GM19023 (cell line): ENCODE results near the gene UGT2B7.
"Not testable (repeated sequence)": the region's sequence is repeated elsewhere in the genome, so short reads cannot be mapped to it uniquely, and the experiment has no call there.

Experiments used
- ATAC-seq: cut with Tn5 transposase; IDR thresholded peaks from one replicate; pipeline ENCODE4 v1.9.1; 2021; ENCODE audit warnings: mild to moderate bottlenecking, moderate library complexity; ENCODE audit not compliant: unreplicated experiment

UGT2B7 gene

GRCh38 chr4:69078852-69079251, 17.4 kb upstream of the UGT2B7 start:
- no peak for ATAC-seq

GRCh38 chr4:69088473-69088872, 7.8 kb upstream of the UGT2B7 start:
- ATAC-seq, result no peak

GRCh38 chr4:69089388-69089787, 6.9 kb upstream of the UGT2B7 start:
- ATAC-seq, result no peak

GRCh38 chr4:69092190-69092589, 4.1 kb upstream of the UGT2B7 start:
- no peak for ATAC-seq

GRCh38 chr4:69092980-69093568, 3.2 kb upstream of the UGT2B7 start:
- ATAC-seq, result no peak

- no peak for ATAC-seq
Observed at GRCh38 chr4:69093681-69094080, 2.6 kb upstream of the UGT2B7 start.

- no peak for ATAC-seq
Observed at GRCh38 chr4:69095301-69095731, 958 bp upstream of the UGT2B7 start.

- ATAC-seq, result no peak
Observed at GRCh38 chr4:69096810-69097209, 536 bp downstream of the UGT2B7 start.

- ATAC-seq, result no peak
Observed at GRCh38 chr4:69098470-69098869, 2.2 kb downstream of the UGT2B7 start.

GRCh38 chr4:69099910-69100309, 3.6 kb downstream of the UGT2B7 start:
- ATAC-seq, result no peak

GRCh38 chr4:69102668-69103067, 6.4 kb downstream of the UGT2B7 start:
- ATAC-seq, result not testable (repeated sequence)

- ATAC-seq, result no peak
Observed at GRCh38 chr4:69104719-69105275, 8.5 kb downstream of the UGT2B7 start.

GRCh38 chr4:69115151-69115850, 19.0 kb downstream of the UGT2B7 start:
- not testable (repeated sequence) for ATAC-seq

GRCh38 chr4:69115851-69116213, 19.6 kb downstream of the UGT2B7 start:
- no peak for ATAC-seq

GRCh38 chr4:69116645-69117321, 20.5 kb downstream of the UGT2B7 start:
- ATAC-seq, result no peak

GRCh38 chr4:69120870-69121269, 24.6 kb downstream of the UGT2B7 start:
- no peak for ATAC-seq

- no peak for ATAC-seq
Observed at GRCh38 chr4:69122476-69122875, 26.2 kb downstream of the UGT2B7 start.

GRCh38 chr4:69124941-69125340, 28.7 kb downstream of the UGT2B7 start:
- no peak for ATAC-seq

- no peak for ATAC-seq
Observed at GRCh38 chr4:69126024-69126423, 29.8 kb downstream of the UGT2B7 start.

GRCh38 chr4:69133993-69134392, 37.7 kb downstream of the UGT2B7 start:
- no peak for ATAC-seq

GRCh38 chr4:69134471-69134870, 38.2 kb downstream of the UGT2B7 start:
- ATAC-seq, result no peak

- no peak for ATAC-seq
Observed at GRCh38 chr4:69141320-69141719, 45.0 kb downstream of the UGT2B7 start.
